Choroid plexus epithelial cell (primary cell): ENCODE results near the gene APBB2.

Experiments used
- DNase-seq: peaks from one replicate; pipeline ENCODE4 v3.0.0-alpha.2; 2010; ENCODE audit warnings: low read depth
- H3K4me3 ChIP-seq: 2 replicates; pipeline ENCODE4 v1.5.1; 2011; ENCODE audit warnings: low read depth, mild to moderate bottlenecking, control low read depth, low read length, moderate library complexity
- CTCF ChIP-seq: conservative IDR thresholded peaks from 2 replicates; pipeline ENCODE4 v1.5.1; 2011; ENCODE audit warnings: low read depth, mild to moderate bottlenecking, control low read depth, inconsistent platforms, low read length, moderate library complexity

Gene APBB2

GRCh38 chr4:40916218-40916555 is 298.2 kb downstream of the APBB2 start:
- peak; percentile 80 for DNase-seq
- H3K4me3 ChIP-seq: no peak overlapping the region
- TF ChIP-seq CTCF: no peak

GRCh38 chr4:40915318-40916217 is 298.8 kb downstream of the APBB2 start:
- TF ChIP-seq CTCF: no peak
- DNase-seq: no peak
- no peak overlapping the region for H3K4me3 ChIP-seq

GRCh38 chr4:40912460-40913184 is 301.7 kb downstream of the APBB2 start:
- no peak overlapping the region for H3K4me3 ChIP-seq
- DNase-seq: peak; percentile 68
- TF ChIP-seq CTCF: no peak

GRCh38 chr4:40910706-40911105 is 303.6 kb downstream of the APBB2 start:
- TF ChIP-seq CTCF: no peak
- no peak overlapping the region for H3K4me3 ChIP-seq
- DNase-seq: peak; percentile 69

GRCh38 chr4:40909363-40909876 is 304.9 kb downstream of the APBB2 start:
- TF ChIP-seq CTCF: no peak
- H3K4me3 ChIP-seq: no peak overlapping the region
- peak; percentile 74 for DNase-seq

- TF ChIP-seq CTCF: peak; percentile 90
- peak; percentile 88 for DNase-seq
- H3K4me3 ChIP-seq: no peak overlapping the region
These were observed 305.5 kb downstream of the APBB2 start for GRCh38 chr4:40908702-40909362.
